ENCODE measurements around the gene SBF2. TPM values are rescaled to one million over a fixed set of nuclear protein-coding genes. Genes with fewer than 3 reads are reported as not detected.

Gene SBF2
- total RNA-seq, 4 donors from 2014 or later: 19.3 to 28.1 (median 25.8) TPM

DNA sequence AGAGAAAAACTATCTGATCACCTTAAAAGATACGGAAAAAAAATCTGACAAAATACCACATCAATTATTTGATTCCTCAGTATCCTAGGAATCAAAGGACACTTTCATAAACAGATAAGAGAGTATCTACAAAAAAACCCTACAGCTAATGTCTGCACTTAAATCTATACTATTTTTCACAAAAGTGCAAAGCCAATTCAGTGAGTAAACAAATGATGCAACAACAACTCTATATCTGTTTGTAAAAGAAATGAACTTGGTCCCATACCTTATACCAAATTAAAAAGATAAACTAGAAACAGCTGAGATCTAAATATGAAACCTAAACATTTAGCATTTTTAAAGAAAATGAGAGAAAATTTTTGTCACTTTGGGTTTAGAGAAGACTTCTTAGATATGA is 366.3 kb downstream of the SBF2 start:
- Histone ChIP-seq H3K4me3 (no peak overlapping the region), H3K27ac (no peak overlapping the region), H3K4me1 (no peaks in the 10 kb centered on the region), H3K27me3 (no peaks in the 10 kb centered on the region), H3K36me3 (no peaks in the 10 kb centered on the region), H3K9me3 (no peaks in the 10 kb centered on the region)
- intact Hi-C loops (cut with DNase I; ENCODE audit: low total_unique reads): no loop called here
- DNase-seq (no peak), ATAC-seq (no peak)
- in situ Hi-C loops (cut with MboI; ENCODE audit: low sequenced_read_pairs in 4 of 4): no loop called here
- TF ChIP-seq, protein P1, sequence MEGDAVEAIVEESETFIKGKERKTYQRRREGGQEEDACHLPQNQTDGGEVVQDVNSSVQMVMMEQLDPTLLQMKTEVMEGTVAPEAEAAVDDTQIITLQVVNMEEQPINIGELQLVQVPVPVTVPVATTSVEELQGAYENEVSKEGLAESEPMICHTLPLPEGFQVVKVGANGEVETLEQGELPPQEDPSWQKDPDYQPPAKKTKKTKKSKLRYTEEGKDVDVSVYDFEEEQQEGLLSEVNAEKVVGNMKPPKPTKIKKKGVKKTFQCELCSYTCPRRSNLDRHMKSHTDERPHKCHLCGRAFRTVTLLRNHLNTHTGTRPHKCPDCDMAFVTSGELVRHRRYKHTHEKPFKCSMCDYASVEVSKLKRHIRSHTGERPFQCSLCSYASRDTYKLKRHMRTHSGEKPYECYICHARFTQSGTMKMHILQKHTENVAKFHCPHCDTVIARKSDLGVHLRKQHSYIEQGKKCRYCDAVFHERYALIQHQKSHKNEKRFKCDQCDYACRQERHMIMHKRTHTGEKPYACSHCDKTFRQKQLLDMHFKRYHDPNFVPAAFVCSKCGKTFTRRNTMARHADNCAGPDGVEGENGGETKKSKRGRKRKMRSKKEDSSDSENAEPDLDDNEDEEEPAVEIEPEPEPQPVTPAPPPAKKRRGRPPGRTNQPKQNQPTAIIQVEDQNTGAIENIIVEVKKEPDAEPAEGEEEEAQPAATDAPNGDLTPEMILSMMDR (IDR thresholded peaks at IDR 0.05 in 4 of 5, conservative IDR thresholded peaks at IDR 0.05 in 1 of 5): no peak

DNA sequence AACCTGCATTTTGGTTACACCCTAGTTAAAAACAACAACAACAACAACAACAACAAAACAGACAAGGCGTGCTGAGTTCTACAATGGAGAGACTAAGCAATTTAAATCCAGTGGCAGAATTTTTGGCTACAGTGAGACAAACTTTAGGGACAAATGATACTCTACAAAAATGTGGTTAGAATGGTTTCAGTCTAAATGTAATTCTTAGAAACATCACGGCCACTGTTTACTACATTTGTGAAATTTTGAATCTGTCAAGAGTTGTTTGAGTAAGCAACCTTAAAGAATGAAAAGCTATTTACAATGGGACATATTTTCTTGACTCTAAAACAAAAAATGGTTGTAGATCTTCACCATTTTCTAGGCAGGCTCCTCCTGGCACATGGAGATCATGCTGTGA is 370.7 kb downstream of the SBF2 start:
- in situ Hi-C loops (cut with MboI; ENCODE audit: low sequenced_read_pairs in 4 of 4): no loop called here
- intact Hi-C loops (cut with DNase I; ENCODE audit: low total_unique reads): no loop called here
- TF ChIP-seq POLR2A (IDR thresholded peaks at IDR 0.05): no peak
- TF ChIP-seq, protein P1 (IDR thresholded peaks at IDR 0.05 in 4 of 5, conservative IDR thresholded peaks at IDR 0.05 in 1 of 5): no peak
- H3K4me1 ChIP-seq: no peaks in the 10 kb centered on the region
- DNase-seq (no peak), ATAC-seq (no peak)
- H3K27me3 ChIP-seq: no peaks in the 10 kb centered on the region
- no peak overlapping the region for H3K4me3 ChIP-seq
- H3K9me3 ChIP-seq: no peaks in the 10 kb centered on the region
- H3K36me3 ChIP-seq: no peaks in the 10 kb centered on the region
- H3K27ac ChIP-seq: no peak overlapping the region

DNA sequence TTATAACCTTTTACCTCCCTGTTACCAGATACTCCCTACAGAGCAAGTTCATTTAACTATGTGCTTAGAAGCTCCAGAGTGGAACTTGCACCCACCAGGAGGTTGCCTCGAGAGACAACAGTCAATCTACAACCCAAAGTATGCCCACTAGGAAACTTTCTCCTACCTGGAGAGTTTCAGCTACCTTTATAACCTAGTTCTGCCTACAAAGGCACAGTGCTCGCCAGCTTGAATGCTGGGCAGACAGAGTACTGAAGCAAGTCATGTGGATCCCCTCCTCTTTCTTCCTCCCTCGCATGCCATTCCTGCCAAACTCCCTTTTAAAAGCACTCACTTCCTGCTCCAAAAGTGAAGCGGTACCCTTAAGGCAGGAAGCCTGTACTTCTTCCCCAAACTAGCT is 371.2 kb downstream of the SBF2 start:
- no peak overlapping the region for H3K4me3 ChIP-seq
- ATAC-seq (no peak), DNase-seq (no peak)
- no peaks in the 10 kb centered on the region for H3K36me3 ChIP-seq
- H3K27ac ChIP-seq: no peak overlapping the region
- TF ChIP-seq POLR2A (IDR thresholded peaks at IDR 0.05): no peak
- TF ChIP-seq, protein P1 (IDR thresholded peaks at IDR 0.05 in 4 of 5, conservative IDR thresholded peaks at IDR 0.05 in 1 of 5): no peak
- no peaks in the 10 kb centered on the region for H3K9me3 ChIP-seq
- intact Hi-C loops (cut with DNase I; ENCODE audit: low total_unique reads): no loop called here
- in situ Hi-C loops (cut with MboI; ENCODE audit: low sequenced_read_pairs in 4 of 4): no loop called here
- no peaks in the 10 kb centered on the region for H3K4me1 ChIP-seq
- H3K27me3 ChIP-seq: no peaks in the 10 kb centered on the region

DNA sequence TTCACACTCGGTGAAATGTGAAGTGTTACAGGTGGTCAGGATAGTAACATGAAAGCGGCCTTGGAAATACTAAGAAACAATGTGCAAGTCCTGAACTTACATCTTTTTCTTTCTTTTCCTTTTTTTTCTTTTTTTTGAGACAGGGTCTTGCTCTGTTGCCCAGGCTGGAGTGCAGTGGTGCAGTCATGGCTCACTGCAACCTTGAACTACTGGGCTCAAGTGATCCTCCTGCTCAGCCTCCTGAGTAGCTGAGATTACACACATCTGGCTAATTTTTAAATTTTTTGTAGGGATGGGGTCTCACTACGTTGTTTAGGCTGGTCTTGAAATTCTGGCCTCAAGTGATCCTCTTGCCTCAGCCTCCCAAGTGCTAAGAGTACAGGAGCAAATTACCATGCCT is 377.5 kb downstream of the SBF2 start:
- in situ Hi-C loops (cut with MboI; ENCODE audit: low sequenced_read_pairs in 4 of 4): no loop called here
- TF ChIP-seq POLR2A (IDR thresholded peaks at IDR 0.05): no peak

DNA sequence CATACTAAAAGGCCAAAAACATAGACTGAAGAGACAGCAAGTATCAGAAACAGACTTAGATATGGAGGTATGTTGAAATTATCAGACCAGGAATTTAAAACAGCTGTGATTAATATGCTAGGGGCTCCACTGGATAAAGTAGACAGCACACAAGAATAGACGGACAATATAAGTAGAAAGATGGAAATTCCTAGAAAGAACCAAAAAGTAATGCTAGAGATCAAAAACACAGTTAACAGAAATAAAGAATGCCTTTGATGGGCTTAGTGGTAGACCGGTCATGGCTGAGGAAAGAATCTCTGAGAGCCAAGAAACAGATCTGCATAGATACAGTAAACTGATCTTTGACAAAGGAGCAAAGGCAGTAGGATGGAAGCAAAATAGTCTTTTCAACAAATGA is 380.0 kb downstream of the SBF2 start:
- no peak for TF ChIP-seq POLR2A (IDR thresholded peaks at IDR 0.05)
- TF ChIP-seq, protein P1 (IDR thresholded peaks at IDR 0.05 in 4 of 5, conservative IDR thresholded peaks at IDR 0.05 in 1 of 5): no peak
- intact Hi-C loops (cut with DNase I; ENCODE audit: low total_unique reads): no loop called here
- no peaks in the 10 kb centered on the region for H3K27me3 ChIP-seq
- ATAC-seq (no peak), DNase-seq (no peak)
- no peaks in the 10 kb centered on the region for H3K36me3 ChIP-seq
- no peak overlapping the region for H3K4me3 ChIP-seq
- no peaks in the 10 kb centered on the region for H3K4me1 ChIP-seq
- no peak overlapping the region for H3K27ac ChIP-seq
- in situ Hi-C loops (cut with MboI; ENCODE audit: low sequenced_read_pairs in 4 of 4): no loop called here
- H3K9me3 ChIP-seq: no peaks in the 10 kb centered on the region

More for the DNA sequence above, 377.5 kb downstream of the SBF2 start:
- Histone ChIP-seq H3K9me3 (no peaks in the 10 kb centered on the region), H3K4me3 (no peak overlapping the region), H3K27ac (no peak overlapping the region), H3K4me1 (no peaks in the 10 kb centered on the region), H3K36me3 (no peaks in the 10 kb centered on the region), H3K27me3 (no peaks in the 10 kb centered on the region)
- ATAC-seq (no peak), DNase-seq (no peak)
- intact Hi-C loops (cut with DNase I; ENCODE audit: low total_unique reads): no loop called here

All from gastrocnemius medialis (tissue), 4 donors.